Measurements from ENCODE around the gene SLC7A8.
"Not testable (repeated sequence)": the region's sequence is repeated elsewhere in the genome, so short reads cannot be mapped to it uniquely, and the experiment has no call there.

GRCh38 chr14:23107620-23108019 lies 75.8 kb downstream of the SLC7A8 start:
- TF ChIP-seq CTCF (IDR thresholded peaks at IDR 0.05 in 2 of 3, conservative IDR thresholded peaks at IDR 0.05 in 1 of 3; ENCODE audit: control insufficient read depth in 2 of 3, extremely low read depth in 1 of 3, insufficient read depth in 1 of 3, low read depth in 3 of 3, low read length in 3 of 3); POLR2AphosphoS2 (IDR thresholded peaks at IDR 0.05; ENCODE audit: low read depth, low read length); ZSCAN29 (IDR thresholded peaks at IDR 0.05); SMC3 (IDR thresholded peaks at IDR 0.05; ENCODE audit: borderline replicate concordance, low read length); MTA2 (IDR thresholded peaks at IDR 0.05; ENCODE audit: low read depth); POLR2A (IDR thresholded peaks at IDR 0.05; ENCODE audit: low read depth, low read length); SIN3A (IDR thresholded peaks at IDR 0.05; ENCODE audit: low read depth, low read length); RB1 (IDR thresholded peaks at IDR 0.05; ENCODE audit: borderline replicate concordance): not testable (repeated sequence)

All from GM12878 (cell line).